Measurements from ENCODE around the gene CNTN4. TPM values are rescaled to one million over a fixed set of nuclear protein-coding genes. Genes with fewer than 3 reads are reported as not detected.

Gene CNTN4
- total RNA-seq, 1 experiment from 2014 or later: 1.6 TPM

- no peak overlapping the region for H3K27ac Mint-ChIP-seq
- H3K4me1 Mint-ChIP-seq: peaks cover under 1% of the 10 kb centered on the region in 2 experiments; a peak in 3 of 4 replicates
- Histone ChIP-seq H2BK120ac (ENCODE audit: low read depth, low read length, poor library complexity, severe bottlenecking) (no peak overlapping the region), H3K27me3 (ENCODE audit: insufficient read depth, low read length) (no peaks in the 10 kb centered on the region), H3K14ac (ENCODE audit: insufficient read depth, low read length) (no peak overlapping the region), H2BK5ac (ENCODE audit: insufficient read length, low read length) (no peak overlapping the region), H3K23me2 (ENCODE audit: insufficient read length, low read depth, low read length, poor library complexity, severe bottlenecking) (no peaks in the 10 kb centered on the region), H3K18ac (ENCODE audit: insufficient read length, low read depth, low read length) (no peak overlapping the region), H2AFZ (ENCODE audit: low read length) (no peak overlapping the region), H4K8ac (replicated peaks; ENCODE audit: insufficient read length, low read depth, low read length) (no peak overlapping the region), H3K4me2 (ENCODE audit: insufficient read depth, insufficient read length, low read length) (no peak overlapping the region), H3K23ac (ENCODE audit: insufficient read length, low read depth, low read length) (no peak overlapping the region), H4K20me1 (ENCODE audit: control insufficient read depth, insufficient read depth, insufficient read length) (no peaks in the 10 kb centered on the region), H2BK12ac (ENCODE audit: insufficient read length, low read depth, low read length) (no peak overlapping the region), H3K79me2 (ENCODE audit: insufficient read depth, low read length) (no peaks in the 10 kb centered on the region), H3K9me3 (ENCODE audit: control insufficient read depth, low read depth, low read length) (no peaks in the 10 kb centered on the region), H3K79me1 (ENCODE audit: insufficient read depth, low read depth, low read length, poor library complexity, severe bottlenecking) (no peaks in the 10 kb centered on the region), H2AK5ac (ENCODE audit: insufficient read length, low read length) (no peak overlapping the region), H2BK20ac (ENCODE audit: low read depth, low read length, poor library complexity, severe bottlenecking) (no peak overlapping the region), H3K56ac (ENCODE audit: insufficient read length, low read depth, low read length) (no peak overlapping the region), H3T11ph (ENCODE audit: low read length) (no peak overlapping the region), H3K9ac (ENCODE audit: extremely low read depth, insufficient read length, low read length) (no peak overlapping the region), H3K4me1 (ENCODE audit: insufficient read depth, low read length) (no peaks in the 10 kb centered on the region), H2BK15ac (ENCODE audit: low read depth, low read length) (no peak overlapping the region), H4K91ac (ENCODE audit: insufficient read length, low read depth, low read length) (no peak overlapping the region), H3K4ac (ENCODE audit: low read depth, low read length) (no peak overlapping the region), H3K27ac (ENCODE audit: insufficient read length, low read depth, low read length) (no peak overlapping the region), H4K5ac (ENCODE audit: insufficient read length, low read depth, low read length) (no peak overlapping the region)
- no peaks in the 10 kb centered on the region for H3K36me3 Mint-ChIP-seq (ENCODE audit: insufficient read depth in 1 of 3, low read depth in 3 of 3)
- no peak for TF ChIP-seq CTCF (conservative IDR thresholded peaks at IDR 0.05)
- no peak for DNase-seq
- no peaks in the 10 kb centered on the region for H3K27me3 Mint-ChIP-seq (ENCODE audit: low read depth)
- H3K4me3 Mint-ChIP-seq: no peak overlapping the region
- H3K9me3 Mint-ChIP-seq: no peaks in the 10 kb centered on the region
Measured at GRCh38 chr3:2968475-2968874, 869.8 kb downstream of the CNTN4 start.

Data from H9 (cell line).